Measurements from ENCODE around the gene DCP1B.

GRCh38 chr12:1927751-1928351, 76.4 kb downstream of the DCP1B start:
- TF ChIP-seq CTCF (IDR thresholded peaks at IDR 0.05) (no peak), POLR2A (IDR thresholded peaks at IDR 0.05) (no peak)

All from breast epithelium (tissue), 3 donors.